IMR-90 (cell line): Measurements from ENCODE around the gene IL6. TPM values are rescaled to one million over a fixed set of nuclear protein-coding genes. Genes with fewer than 3 reads are reported as not detected.

ENCODE experiments used
- polyA plus RNA-seq, 3 experiments: library from polyadenylated mRNA; depleted of rRNA; stranded (reverse); fragments of >200 nt; gene quantifications; 2 replicates each; pipeline ENCODE4 v1.2.3, GENCODE V29; 2012; ENCODE audit warnings: low replicate concordance in 1 of 3
- total RNA-seq: library from RNA; depleted of rRNA; stranded (reverse); fragments of >200 nt; gene quantifications from 2 replicates; pipeline ENCODE4 v1.2.3, GENCODE V29; 2012
- TF ChIP-seq, protein P1 (sequence below): conservative IDR thresholded peaks from 2 replicates; pipeline ENCODE4 v1.5.1; 2012; ENCODE audit warnings: mild to moderate bottlenecking, low read depth, low read length, improper control_type of control experiment

The IL6 gene
- total and polyA plus RNA-seq, 2 of the 4 experiments (the other 2 are of a cell fraction), result 15.2 to 50.8 TPM

DNA sequence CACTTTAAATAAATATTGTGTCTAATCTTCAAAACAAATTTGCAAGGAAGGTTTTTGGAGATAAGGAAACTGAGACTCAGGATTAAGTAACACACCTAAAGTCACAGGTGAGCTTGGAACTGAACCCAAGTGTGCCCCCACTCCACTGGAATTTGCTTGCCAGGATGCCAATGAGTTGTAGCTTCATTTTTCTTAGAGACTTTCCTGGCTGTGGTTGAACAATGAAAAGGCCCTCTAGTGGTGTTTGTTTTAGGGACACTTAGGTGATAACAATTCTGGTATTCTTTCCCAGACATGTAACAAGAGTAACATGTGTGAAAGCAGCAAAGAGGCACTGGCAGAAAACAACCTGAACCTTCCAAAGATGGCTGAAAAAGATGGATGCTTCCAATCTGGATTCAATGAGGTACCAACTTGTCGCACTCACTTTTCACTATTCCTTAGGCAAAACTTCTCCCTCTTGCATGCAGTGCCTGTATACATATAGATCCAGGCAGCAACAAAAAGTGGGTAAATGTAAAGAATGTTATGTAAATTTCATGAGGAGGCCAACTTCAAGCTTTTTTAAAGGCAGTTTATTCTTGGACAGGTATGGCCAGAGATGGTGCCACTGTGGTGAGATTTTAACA lies 1.5 kb downstream of the IL6 start (continued):
- TF ChIP-seq, protein P1, sequence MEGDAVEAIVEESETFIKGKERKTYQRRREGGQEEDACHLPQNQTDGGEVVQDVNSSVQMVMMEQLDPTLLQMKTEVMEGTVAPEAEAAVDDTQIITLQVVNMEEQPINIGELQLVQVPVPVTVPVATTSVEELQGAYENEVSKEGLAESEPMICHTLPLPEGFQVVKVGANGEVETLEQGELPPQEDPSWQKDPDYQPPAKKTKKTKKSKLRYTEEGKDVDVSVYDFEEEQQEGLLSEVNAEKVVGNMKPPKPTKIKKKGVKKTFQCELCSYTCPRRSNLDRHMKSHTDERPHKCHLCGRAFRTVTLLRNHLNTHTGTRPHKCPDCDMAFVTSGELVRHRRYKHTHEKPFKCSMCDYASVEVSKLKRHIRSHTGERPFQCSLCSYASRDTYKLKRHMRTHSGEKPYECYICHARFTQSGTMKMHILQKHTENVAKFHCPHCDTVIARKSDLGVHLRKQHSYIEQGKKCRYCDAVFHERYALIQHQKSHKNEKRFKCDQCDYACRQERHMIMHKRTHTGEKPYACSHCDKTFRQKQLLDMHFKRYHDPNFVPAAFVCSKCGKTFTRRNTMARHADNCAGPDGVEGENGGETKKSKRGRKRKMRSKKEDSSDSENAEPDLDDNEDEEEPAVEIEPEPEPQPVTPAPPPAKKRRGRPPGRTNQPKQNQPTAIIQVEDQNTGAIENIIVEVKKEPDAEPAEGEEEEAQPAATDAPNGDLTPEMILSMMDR, result peak; percentile 64
